ENCODE data around the gene TMEM14A.

GRCh38 chr6:52644253-52644652, 26.7 kb upstream of the TMEM14A start:
- TF ChIP-seq CTCF (IDR thresholded peaks at IDR 0.05) (no peak), POLR2A (IDR thresholded peaks at IDR 0.05) (no peak), POLR2AphosphoS5 (IDR thresholded peaks at IDR 0.05) (no peak), EP300 (IDR thresholded peaks at IDR 0.05) (no peak)
